HEK293 (cell line): ENCODE results near the gene DENND5A.

Experiments
- CTCF ChIA-PET: fragments of 350-600 bp; formaldehyde crosslinking; extraction: SDS; loops from one replicate; lab custom pipeline; 2021; ENCODE audit warnings: antibody characterized with exemption; lab: Yijun Ruan, JAX
- POLR2A ChIA-PET: fragments of 300-600 bp; formaldehyde crosslinking; extraction: SDS; loops from one replicate; lab custom pipeline; 2020; ENCODE audit warnings: antibody characterized with exemption, inconsistent platforms; lab: Yijun Ruan, JAX
- H3K27ac ChIP-seq: fragments of 200-500 bp; sonication (Bioruptor generic); 2 replicates; pipeline ENCODE4 v1.5.1; 2014; ENCODE audit warnings: low read depth, low read length, control low read depth, inconsistent platforms; ENCODE audit errors: extremely low read depth
- H3K36me3 ChIP-seq, 2 experiments: fragments of 200-500 bp in 1 of 2; sonication (Bioruptor generic) in 1 of 2; 1 replicate in 1 of 2; 2 replicates in 1 of 2; pipeline ENCODE4 v1.5.1; 2014 to 2017; ENCODE audit warnings: inconsistent platforms in 2 of 2, low read length in 2 of 2; ENCODE audit not compliant: control insufficient read depth in 2 of 2, insufficient read depth in 1 of 2
- H3K4me1 ChIP-seq: fragments of 200-500 bp; sonication (Bioruptor generic); 2 replicates; pipeline ENCODE4 v1.5.1; 2014; ENCODE audit warnings: mild to moderate bottlenecking, low read length, inconsistent platforms; ENCODE audit not compliant: control insufficient read depth, insufficient read depth
- H3K4me3 ChIP-seq: 2 replicates; pipeline ENCODE4 v1.5.1; 2011; ENCODE audit warnings: low read depth, mild to moderate bottlenecking, control low read depth, low read length, moderate library complexity
- H3K9me3 ChIP-seq: fragments of 200-500 bp; sonication (Bioruptor generic); 2 replicates; pipeline ENCODE4 v1.5.1; 2014; ENCODE audit warnings: low read depth, low read length, inconsistent platforms; ENCODE audit not compliant: control insufficient read depth, insufficient read depth
- CTCF ChIP-seq: fragments of 450-650 bp; formaldehyde crosslinking; IDR thresholded peaks from 2 replicates; pipeline ENCODE4 v1.5.1; 2016; ENCODE audit warnings: missing biosample characterization, missing genetic modification characterization
- OSR2 ChIP-seq: fragments of 450-650 bp; formaldehyde crosslinking; IDR thresholded peaks from 2 replicates; pipeline ENCODE4 v1.5.1; 2016; ENCODE audit warnings: missing biosample characterization, missing genetic modification characterization
- PRDM1 ChIP-seq: fragments of 450-650 bp; formaldehyde crosslinking; IDR thresholded peaks from 2 replicates; pipeline ENCODE4; 2016; ENCODE audit warnings: missing biosample characterization, missing genetic modification characterization
- PRDM2 ChIP-seq: fragments of 450-650 bp; formaldehyde crosslinking; IDR thresholded peaks from 2 replicates; pipeline ENCODE4 v1.5.1; 2016; ENCODE audit warnings: missing biosample characterization, missing genetic modification characterization, borderline replicate concordance
- PRDM4 ChIP-seq: fragments of 450-650 bp; formaldehyde crosslinking; IDR thresholded peaks from 2 replicates; pipeline ENCODE4 v1.5.1; 2017; ENCODE audit warnings: missing biosample characterization, missing genetic modification characterization
- SALL2 ChIP-seq: fragments of 450-650 bp; formaldehyde crosslinking; IDR thresholded peaks from 2 replicates; pipeline ENCODE4 v1.5.0; 2017; ENCODE audit warnings: missing biosample characterization, mild to moderate bottlenecking, missing genetic modification characterization, borderline replicate concordance
- SCRT2 ChIP-seq: fragments of 450-650 bp; formaldehyde crosslinking; IDR thresholded peaks from 2 replicates; pipeline ENCODE4 v1.5.1; 2016; ENCODE audit warnings: missing biosample characterization, missing genetic modification characterization
- ZBTB8A ChIP-seq: fragments of 450-650 bp; formaldehyde crosslinking; IDR thresholded peaks from 2 replicates; pipeline ENCODE4 v1.5.1; 2016; ENCODE audit warnings: missing biosample characterization, missing genetic modification characterization
- ZFP69B ChIP-seq: fragments of 450-650 bp; formaldehyde crosslinking; IDR thresholded peaks from 2 replicates; pipeline ENCODE4 v1.5.1; 2016; ENCODE audit warnings: missing biosample characterization, missing genetic modification characterization
- ZIC2 ChIP-seq: fragments of 450-650 bp; formaldehyde crosslinking; IDR thresholded peaks from 2 replicates; pipeline ENCODE4 v1.5.1; 2016; ENCODE audit warnings: missing biosample characterization, missing genetic modification characterization
- ZNF121 ChIP-seq: fragments of 450-650 bp; formaldehyde crosslinking; IDR thresholded peaks from 2 replicates; pipeline ENCODE4 v1.5.1; 2016; ENCODE audit warnings: missing biosample characterization, missing genetic modification characterization
- ZNF146 ChIP-seq: fragments of 450-650 bp; formaldehyde crosslinking; IDR thresholded peaks from 2 replicates; pipeline ENCODE4 v1.5.1; 2016; ENCODE audit warnings: missing biosample characterization, missing genetic modification characterization
- ZNF16 ChIP-seq: fragments of 450-650 bp; formaldehyde crosslinking; IDR thresholded peaks from 2 replicates; pipeline ENCODE4 v1.5.1; 2016; ENCODE audit warnings: low read depth, missing biosample characterization, missing genetic modification characterization
- ZNF223 ChIP-seq: fragments of 450-650 bp; formaldehyde crosslinking; IDR thresholded peaks from 2 replicates; pipeline ENCODE4 v1.5.1; 2016; ENCODE audit warnings: missing biosample characterization, missing genetic modification characterization
- ZNF302 ChIP-seq: fragments of 450-650 bp; formaldehyde crosslinking; IDR thresholded peaks from 2 replicates; pipeline ENCODE4 v1.5.1; 2016; ENCODE audit warnings: missing biosample characterization, missing genetic modification characterization, low read depth
- ZNF488 ChIP-seq: fragments of 450-650 bp; formaldehyde crosslinking; IDR thresholded peaks from 2 replicates; pipeline ENCODE4 v1.5.1; 2016; ENCODE audit warnings: missing biosample characterization, missing genetic modification characterization
- ZNF529 ChIP-seq: fragments of 450-650 bp; formaldehyde crosslinking; IDR thresholded peaks from 2 replicates; pipeline ENCODE4 v1.5.1; 2017; ENCODE audit warnings: missing genetic modification characterization, missing biosample characterization; ENCODE audit not compliant: insufficient replicate concordance
- ZNF561 ChIP-seq: fragments of 450-650 bp; IDR thresholded peaks from 2 replicates; pipeline ENCODE4 v1.5.1; 2018; ENCODE audit warnings: missing biosample characterization, missing genetic modification characterization, borderline replicate concordance
- ZNF596 ChIP-seq: fragments of 450-650 bp; IDR thresholded peaks from 2 replicates; pipeline ENCODE4 v1.5.0; 2018; ENCODE audit warnings: missing biosample characterization, mild to moderate bottlenecking, missing genetic modification characterization, moderate library complexity
- ZSCAN23 ChIP-seq: fragments of 450-650 bp; formaldehyde crosslinking; IDR thresholded peaks from 2 replicates; pipeline ENCODE4 v1.5.1; 2016; ENCODE audit warnings: missing biosample characterization, missing genetic modification characterization
- ZXDB ChIP-seq: fragments of 450-650 bp; formaldehyde crosslinking; IDR thresholded peaks from 2 replicates; pipeline ENCODE4 v1.5.1; 2016; ENCODE audit warnings: missing biosample characterization, missing genetic modification characterization

The DENND5A gene

GRCh38 chr11:9103542-9104276, 161.4 kb downstream of the DENND5A start:
- ChIA-PET POLR2A (no interaction called here), CTCF (interaction anchor here (1.5 kb wide), 1 partner anchor 10 kb away, joined by 7 read pairs; no protein-coding TSS in a partner anchor)
- H3K4me3 ChIP-seq = no peak overlapping the region

GRCh38 chr11:9099617-9100016, 165.5 kb downstream of the DENND5A start:
- Histone ChIP-seq H3K27ac (no peak overlapping the region), H3K4me1 (no peaks in the 10 kb centered on the region), H3K9me3 (no peaks in the 10 kb centered on the region), H3K36me3 (no peaks in the 10 kb centered on the region), H3K4me3 (no peak overlapping the region)
- ChIA-PET POLR2A (no interaction called here), CTCF (interaction anchor here (0.6 to 1.1 kb wide), 2 partner anchors 17 to 407 kb away, joined by 3 read pairs; no protein-coding TSS in a partner anchor)
- TF ChIP-seq PRDM1 (tag by site-specific recombination) (no peak), PRDM2 (tag by site-specific recombination) (no peak), PRDM4 (no peak), ZNF146 (tag by site-specific recombination) (no peak), SCRT2 (tag by site-specific recombination) (no peak), ZBTB8A (tag by site-specific recombination) (no peak), ZFP69B (tag by site-specific recombination) (no peak), ZNF121 (no peak), ZXDB (tag by site-specific recombination) (no peak), ZNF302 (tag by site-specific recombination) (no peak), ZNF596 (tag by site-specific recombination) (no peak), OSR2 (tag by site-specific recombination) (no peak), ZNF16 (tag by site-specific recombination) (no peak), ZNF223 (tag by site-specific recombination) (no peak), ZNF561 (tag by site-specific recombination) (no peak), ZSCAN23 (tag by site-specific recombination) (no peak), ZNF529 (no peak)

More at GRCh38 chr11:9103542-9104276, 161.4 kb downstream of the DENND5A start:
- Histone ChIP-seq H3K9me3 (no peaks in the 10 kb centered on the region), H3K36me3 (no peaks in the 10 kb centered on the region), H3K27ac (no peak overlapping the region), H3K4me1 (no peaks in the 10 kb centered on the region)
- TF ChIP-seq ZIC2 (no peak), SALL2 (tag by site-specific recombination) (no peak), ZNF488 (tag by site-specific recombination) (no peak), CTCF (tag by site-specific recombination) (no peak)
